GM12864 (cell line): Measurements from ENCODE around the gene HNRNPAB.
"Not testable (repeated sequence)": the region's sequence is repeated elsewhere in the genome, so short reads cannot be mapped to it uniquely, and the experiment has no call there.

Experiments
- DNase-seq: peaks from one replicate; pipeline ENCODE4 v3.0.0-alpha.2; 2011; ENCODE audit warnings: low read depth
- H3K4me3 ChIP-seq: 2 replicates; pipeline ENCODE4 v1.5.1; 2011; ENCODE audit warnings: mild to moderate bottlenecking, low read depth, low read length, control low read depth
- TF ChIP-seq, protein P1 (sequence below): IDR thresholded peaks from 2 replicates; pipeline ENCODE4 v1.5.1; 2011; ENCODE audit warnings: low read depth, mild to moderate bottlenecking, moderate library complexity, low read length, control low read depth, inconsistent platforms; ENCODE audit errors: missing control alignments

HNRNPAB gene

DNA sequence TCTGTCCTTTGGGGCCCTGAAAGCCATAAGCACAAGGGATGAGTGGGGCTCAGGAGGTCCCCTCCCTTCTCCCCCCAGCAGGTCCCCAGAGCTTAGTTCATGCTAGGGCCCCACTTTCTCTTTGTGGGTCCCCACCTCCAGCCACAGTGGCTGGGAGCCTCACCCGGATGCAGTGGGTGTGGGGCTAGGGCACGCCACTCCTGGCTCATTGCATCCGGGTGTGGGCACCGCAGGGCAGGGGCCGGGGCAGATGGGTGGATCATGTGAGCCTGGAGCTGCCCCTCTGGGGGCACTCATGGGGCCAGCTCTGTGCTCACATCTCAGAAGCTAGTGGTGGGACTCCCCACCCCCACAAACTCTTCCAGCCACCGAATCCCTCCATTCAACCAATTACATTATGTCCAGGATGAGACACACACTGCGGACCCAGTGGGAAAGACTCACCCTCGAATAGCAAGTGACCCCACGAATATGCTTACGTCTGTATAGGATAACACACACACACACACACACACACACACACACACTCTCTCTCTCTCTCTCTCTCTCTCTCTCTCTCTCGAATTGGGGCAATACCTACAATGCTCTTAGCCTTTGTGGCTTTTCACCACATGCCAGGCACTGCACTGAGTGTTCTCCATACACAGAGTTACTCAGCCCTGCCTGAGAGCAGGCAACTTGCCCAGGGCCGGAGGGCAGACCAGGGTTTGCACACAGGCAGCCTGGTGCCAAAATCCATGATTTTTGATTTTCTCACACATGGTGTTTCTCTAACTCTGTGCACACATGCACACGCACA lies 45.1 kb downstream of the HNRNPAB start:
- TF ChIP-seq, protein P1, sequence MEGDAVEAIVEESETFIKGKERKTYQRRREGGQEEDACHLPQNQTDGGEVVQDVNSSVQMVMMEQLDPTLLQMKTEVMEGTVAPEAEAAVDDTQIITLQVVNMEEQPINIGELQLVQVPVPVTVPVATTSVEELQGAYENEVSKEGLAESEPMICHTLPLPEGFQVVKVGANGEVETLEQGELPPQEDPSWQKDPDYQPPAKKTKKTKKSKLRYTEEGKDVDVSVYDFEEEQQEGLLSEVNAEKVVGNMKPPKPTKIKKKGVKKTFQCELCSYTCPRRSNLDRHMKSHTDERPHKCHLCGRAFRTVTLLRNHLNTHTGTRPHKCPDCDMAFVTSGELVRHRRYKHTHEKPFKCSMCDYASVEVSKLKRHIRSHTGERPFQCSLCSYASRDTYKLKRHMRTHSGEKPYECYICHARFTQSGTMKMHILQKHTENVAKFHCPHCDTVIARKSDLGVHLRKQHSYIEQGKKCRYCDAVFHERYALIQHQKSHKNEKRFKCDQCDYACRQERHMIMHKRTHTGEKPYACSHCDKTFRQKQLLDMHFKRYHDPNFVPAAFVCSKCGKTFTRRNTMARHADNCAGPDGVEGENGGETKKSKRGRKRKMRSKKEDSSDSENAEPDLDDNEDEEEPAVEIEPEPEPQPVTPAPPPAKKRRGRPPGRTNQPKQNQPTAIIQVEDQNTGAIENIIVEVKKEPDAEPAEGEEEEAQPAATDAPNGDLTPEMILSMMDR, result no peak
- no peak overlapping the region for H3K4me3 ChIP-seq
- DNase-seq, result no peak

DNA sequence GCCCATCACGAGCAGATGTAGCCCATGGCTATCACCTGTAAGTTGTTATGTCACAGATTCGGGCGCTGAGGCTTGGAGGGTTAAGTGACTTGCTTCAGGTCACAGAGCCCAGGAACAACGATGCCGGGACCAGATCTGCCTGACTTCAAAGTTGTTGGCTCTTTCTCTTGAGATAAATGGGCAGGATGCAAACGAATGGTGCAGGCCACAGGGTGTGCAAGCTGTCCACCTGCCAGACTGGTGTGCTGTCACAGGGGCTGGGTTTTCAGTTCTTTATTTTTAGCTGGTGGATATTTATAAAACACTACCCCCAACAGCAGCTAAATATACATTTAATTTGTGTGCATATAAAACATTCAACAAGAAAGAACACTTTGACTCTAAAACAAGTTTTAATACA lies 45.9 kb downstream of the HNRNPAB start:
- no peak for DNase-seq
- H3K4me3 ChIP-seq, result no peak overlapping the region
- TF ChIP-seq, protein P1, result no peak

DNA sequence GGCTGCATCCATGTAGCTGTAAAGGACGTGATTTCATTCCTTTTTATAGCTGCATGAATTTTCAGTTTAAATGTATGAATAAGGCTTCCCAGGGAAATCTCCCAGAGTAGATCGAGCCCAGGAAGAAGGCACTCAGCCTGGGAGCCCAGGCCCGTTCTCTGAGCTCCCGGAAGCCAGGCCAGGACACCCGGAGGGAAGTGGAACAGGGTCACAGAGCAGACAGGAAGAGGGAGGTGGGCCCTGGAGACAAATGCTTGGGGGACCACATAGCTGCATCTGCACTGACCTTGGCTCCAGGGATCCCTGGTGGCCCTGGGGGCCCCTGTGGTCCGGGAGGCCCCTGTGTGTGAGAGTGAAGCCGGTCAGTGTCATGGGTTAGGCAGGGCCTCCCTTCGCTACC lies 47.9 kb downstream of the HNRNPAB start:
- DNase-seq, result no peak
- TF ChIP-seq, protein P1, result no peak
- no peak overlapping the region for H3K4me3 ChIP-seq

DNA sequence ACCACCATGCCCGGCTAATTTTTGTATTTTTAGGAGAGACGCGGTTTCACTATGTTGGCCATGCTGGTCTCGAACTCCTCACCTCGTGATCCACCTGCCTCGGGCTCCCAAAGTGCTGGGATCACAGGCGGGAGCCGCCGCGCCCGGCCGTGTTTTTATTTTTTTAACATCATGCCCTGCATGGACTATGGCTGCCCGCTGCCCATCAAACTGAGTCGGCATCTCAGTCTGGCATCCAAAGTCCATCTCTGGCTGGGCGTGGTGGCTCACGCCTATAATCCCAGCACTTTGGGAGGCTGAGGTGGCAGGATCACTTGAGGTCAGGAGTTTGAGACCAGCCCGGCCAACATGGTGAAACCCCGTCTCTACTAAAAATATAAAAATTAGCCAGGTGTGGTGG lies 49.3 kb downstream of the HNRNPAB start:
- not testable (repeated sequence) for DNase-seq, H3K4me3 ChIP-seq

DNA sequence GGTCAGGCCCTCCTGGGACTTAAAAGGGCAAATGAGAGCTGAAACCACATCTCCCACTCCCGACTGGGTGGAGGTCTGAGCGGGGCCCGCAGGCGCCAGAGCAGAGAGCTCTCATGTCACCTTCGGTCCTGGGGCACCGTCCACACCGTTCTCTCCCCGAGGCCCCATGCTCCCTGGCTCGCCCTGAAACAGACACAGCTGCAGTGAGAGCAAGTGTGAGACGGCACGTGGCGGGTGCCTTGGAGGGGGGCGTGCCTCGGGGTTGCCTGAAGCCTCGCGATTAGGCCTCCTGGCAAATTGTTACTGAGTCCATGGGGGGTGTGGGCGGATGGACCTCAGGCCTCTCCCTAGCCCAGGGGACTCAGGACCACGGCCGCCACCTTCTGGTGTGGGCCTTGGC lies 52.4 kb downstream of the HNRNPAB start:
- TF ChIP-seq, protein P1, result no peak
- H3K4me3 ChIP-seq, result no peak overlapping the region
- no peak for DNase-seq

DNA sequence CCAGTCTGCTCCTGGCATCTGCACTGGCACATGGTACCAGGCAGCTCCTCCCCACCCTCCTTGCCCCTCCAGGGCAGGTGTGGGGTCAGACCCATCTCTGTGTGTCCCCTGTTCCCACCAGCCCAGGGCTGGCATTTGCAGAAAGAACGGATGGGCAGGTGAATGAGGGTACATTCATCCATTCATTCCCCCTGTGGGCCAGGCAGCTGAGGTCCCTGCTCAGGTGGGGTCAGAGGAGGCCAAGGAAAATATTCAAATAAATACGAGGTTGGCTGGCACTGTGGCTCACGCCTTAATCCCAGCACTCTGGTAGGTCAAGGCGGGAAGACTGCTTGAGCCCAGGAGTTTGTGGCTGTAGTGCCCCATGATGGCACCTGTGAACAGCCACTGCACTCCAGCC lies 53.3 kb downstream of the HNRNPAB start:
- H3K4me3 ChIP-seq, result no peak overlapping the region
- no peak for DNase-seq
- TF ChIP-seq, protein P1, result no peak

DNA sequence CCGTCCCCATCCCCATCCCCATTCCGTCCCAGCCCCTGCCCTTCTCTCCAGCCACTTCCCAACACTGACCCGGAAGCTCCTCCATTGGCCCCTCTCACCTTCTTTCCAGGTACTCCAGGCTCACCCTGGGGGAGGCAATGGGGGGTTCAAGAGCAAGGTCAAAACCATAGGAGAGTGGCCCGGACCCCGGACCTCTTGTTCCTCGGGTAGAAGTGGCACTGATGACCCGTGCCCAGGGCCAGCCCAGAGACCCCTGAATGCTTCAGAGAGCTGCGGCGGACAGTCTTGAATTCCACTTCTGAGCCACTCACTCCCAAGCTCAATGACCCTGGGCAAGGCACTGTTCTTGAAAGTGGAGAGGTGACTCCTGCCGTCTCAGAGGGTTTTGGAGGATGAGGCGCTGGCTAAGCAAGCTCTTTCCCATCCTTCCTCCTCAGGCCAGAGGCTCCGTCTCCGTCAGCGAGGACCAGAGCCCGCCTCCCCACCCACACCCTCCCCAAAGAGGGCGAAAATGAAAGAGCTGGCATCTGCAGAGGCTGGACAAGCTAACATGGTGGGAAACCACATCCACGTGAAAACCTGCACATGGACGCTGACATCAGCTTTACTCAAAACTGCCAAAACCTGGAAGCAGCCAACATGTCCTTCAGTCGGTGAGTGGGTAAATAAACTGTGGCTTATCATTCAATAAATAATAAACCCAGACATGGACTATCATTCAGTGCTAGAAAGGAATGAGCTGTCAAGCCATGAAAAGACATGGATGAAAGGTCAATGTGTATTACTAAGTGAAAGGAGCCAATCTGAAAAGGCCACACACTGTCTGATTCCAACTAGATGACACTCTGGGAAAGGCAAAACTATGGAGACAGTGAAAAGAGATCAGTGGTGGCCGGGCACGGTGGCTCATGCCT lies 55.5 kb downstream of the HNRNPAB start:
- no peak for DNase-seq
- TF ChIP-seq, protein P1, result no peak
- no peak overlapping the region for H3K4me3 ChIP-seq
